ENCODE results near the gene KCNMA1. TPM values are rescaled to one million over a fixed set of nuclear protein-coding genes. Genes with fewer than 3 reads are reported as not detected.

The KCNMA1 gene
- total RNA-seq, 1 experiment from 2014 or later, result 20.7 TPM

- Mint-ChIP-seq H3K4me3 (ENCODE audit: unreplicated experiment) (no peak overlapping the region), H3K36me3 (ENCODE audit: insufficient read depth, unreplicated experiment) (no peaks in the 10 kb centered on the region), H3K9me3 (ENCODE audit: unreplicated experiment) (no peaks in the 10 kb centered on the region), H3K4me1 (ENCODE audit: low read depth, unreplicated experiment) (no peaks in the 10 kb centered on the region), H3K27me3 (ENCODE audit: insufficient read depth, unreplicated experiment) (no peaks in the 10 kb centered on the region), H3K27ac (ENCODE audit: unreplicated experiment) (no peak overlapping the region)
- intact Hi-C loops (cut with micrococcal nuclease; ENCODE audit: unreplicated experiment), result no loop called here
- Histone ChIP-seq H3K4me1 (no peaks in the 10 kb centered on the region), H3K27me3 (replicated peaks; ENCODE audit: control insufficient read depth, insufficient read depth, low read length) (no peaks in the 10 kb centered on the region), H3K36me3 (ENCODE audit: control insufficient read depth, insufficient read depth, low read length) (no peaks in the 10 kb centered on the region), H3K9me3 (no peaks in the 10 kb centered on the region), H3K4me3 (ENCODE audit: low read depth, low read length) (no peak overlapping the region)
- CTCF ChIA-PET, result interaction anchor here (1.5 kb wide), 1 partner anchor 64 kb away, joined by 3 read pairs; no protein-coding TSS in a partner anchor
- no peak for DNase-seq
- POLR2A ChIA-PET, result no interaction called here
- no TSS peak for BruUV-seq (replicated peaks)
- no peak for TF ChIP-seq CTCF (IDR thresholded peaks at IDR 0.05; ENCODE audit: insufficient read depth in 1 of 2, low read depth in 1 of 2, low read length in 1 of 2, severe bottlenecking in 1 of 2, unreplicated experiment in 1 of 2)
These were observed 407.9 kb downstream of the KCNMA1 start for GRCh38 chr10:77229704-77230103.

- Mint-ChIP-seq H3K4me1 (ENCODE audit: low read depth, unreplicated experiment) (no peaks in the 10 kb centered on the region), H3K4me3 (ENCODE audit: unreplicated experiment) (no peak overlapping the region), H3K36me3 (ENCODE audit: insufficient read depth, unreplicated experiment) (no peaks in the 10 kb centered on the region), H3K27me3 (ENCODE audit: insufficient read depth, unreplicated experiment) (no peaks in the 10 kb centered on the region), H3K27ac (ENCODE audit: unreplicated experiment) (no peak overlapping the region), H3K9me3 (ENCODE audit: unreplicated experiment) (no peaks in the 10 kb centered on the region)
- Histone ChIP-seq H3K4me1 (no peaks in the 10 kb centered on the region), H3K4me3 (ENCODE audit: low read depth, low read length) (no peak overlapping the region), H3K36me3 (ENCODE audit: control insufficient read depth, insufficient read depth, low read length) (no peaks in the 10 kb centered on the region), H3K9me3 (no peaks in the 10 kb centered on the region), H3K27me3 (replicated peaks; ENCODE audit: control insufficient read depth, insufficient read depth, low read length) (no peaks in the 10 kb centered on the region)
- intact Hi-C loops (cut with micrococcal nuclease; ENCODE audit: unreplicated experiment), result no loop called here
- DNase-seq, result no peak
- TF ChIP-seq CTCF (IDR thresholded peaks at IDR 0.05; ENCODE audit: insufficient read depth in 1 of 2, low read depth in 1 of 2, low read length in 1 of 2, severe bottlenecking in 1 of 2, unreplicated experiment in 1 of 2), result no peak
- ChIA-PET CTCF (no interaction called here), POLR2A (no interaction called here)
- no TSS peak for BruUV-seq (replicated peaks)
These were observed 409.0 kb downstream of the KCNMA1 start for GRCh38 chr10:77228559-77228958.

- no TSS peak for BruUV-seq (replicated peaks)
- Histone ChIP-seq H3K4me1 (no peaks in the 10 kb centered on the region), H3K27me3 (replicated peaks; ENCODE audit: control insufficient read depth, insufficient read depth, low read length) (no peaks in the 10 kb centered on the region), H3K36me3 (ENCODE audit: control insufficient read depth, insufficient read depth, low read length) (no peaks in the 10 kb centered on the region), H3K9me3 (no peaks in the 10 kb centered on the region), H3K4me3 (ENCODE audit: low read depth, low read length) (no peak overlapping the region)
- POLR2A ChIA-PET, result no interaction called here
- no peaks in the 10 kb centered on the region for H3K27me3 Mint-ChIP-seq (ENCODE audit: insufficient read depth, unreplicated experiment)
- no peak for DNase-seq
- H3K27ac Mint-ChIP-seq (ENCODE audit: unreplicated experiment), result no peak overlapping the region
- H3K4me1 Mint-ChIP-seq (ENCODE audit: low read depth, unreplicated experiment), result no peaks in the 10 kb centered on the region
- TF ChIP-seq CTCF (IDR thresholded peaks at IDR 0.05; ENCODE audit: insufficient read depth in 1 of 2, low read depth in 1 of 2, low read length in 1 of 2, severe bottlenecking in 1 of 2, unreplicated experiment in 1 of 2), result no peak
- H3K4me3 Mint-ChIP-seq (ENCODE audit: unreplicated experiment), result no peak overlapping the region
- H3K9me3 Mint-ChIP-seq (ENCODE audit: unreplicated experiment), result no peaks in the 10 kb centered on the region
- intact Hi-C loops (cut with micrococcal nuclease; ENCODE audit: unreplicated experiment), result no loop called here
- CTCF ChIA-PET, result no interaction called here
- no peaks in the 10 kb centered on the region for H3K36me3 Mint-ChIP-seq (ENCODE audit: insufficient read depth, unreplicated experiment)
These were observed 410.6 kb downstream of the KCNMA1 start for GRCh38 chr10:77226853-77227565.
